Measurements from ENCODE around the gene VWA2. TPM values are rescaled to one million over a fixed set of nuclear protein-coding genes. Genes with fewer than 3 reads are reported as not detected.

VWA2 gene
- total RNA-seq, 1 experiment from 2014 or later, result 1.6 TPM

DNA sequence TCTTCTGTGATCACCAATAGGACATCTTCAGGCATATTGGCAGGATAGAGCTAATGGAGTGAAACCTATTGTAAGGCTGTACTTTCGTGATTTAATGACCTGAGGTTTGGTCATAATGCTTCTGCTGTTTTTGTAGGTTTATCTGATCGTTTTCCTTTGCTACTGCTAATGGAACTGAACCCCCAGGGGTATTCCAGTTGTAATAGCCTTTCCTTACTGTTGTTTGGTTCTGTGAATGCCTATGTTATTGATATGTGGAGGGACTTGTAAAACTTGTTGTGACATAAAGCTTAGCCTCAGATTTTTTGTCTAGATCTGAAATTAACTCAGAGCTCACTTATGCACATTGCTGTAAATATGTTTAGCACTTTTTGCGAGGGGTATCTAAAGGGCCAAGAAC lies 10.9 kb upstream of the VWA2 start:
- Histone ChIP-seq H2BK120ac (ENCODE audit: low read depth, low read length, poor library complexity, severe bottlenecking) (no peak overlapping the region), H2BK15ac (ENCODE audit: low read depth, low read length) (no peak overlapping the region), H2AFZ (ENCODE audit: low read length) (no peak overlapping the region), H3K14ac (ENCODE audit: insufficient read depth, low read length) (no peak overlapping the region), H2BK12ac (ENCODE audit: insufficient read length, low read depth, low read length) (no peak overlapping the region), H4K20me1 (ENCODE audit: control insufficient read depth, insufficient read depth, insufficient read length) (no peaks in the 10 kb centered on the region), H4K5ac (ENCODE audit: insufficient read length, low read depth, low read length) (no peak overlapping the region), H3T11ph (ENCODE audit: low read length) (no peak overlapping the region), H3K18ac (ENCODE audit: insufficient read length, low read depth, low read length) (no peak overlapping the region), H4K8ac (replicated peaks; ENCODE audit: insufficient read length, low read depth, low read length) (no peak overlapping the region), H3K9me3 (ENCODE audit: control insufficient read depth, low read depth, low read length) (no peaks in the 10 kb centered on the region), H3K27me3 (ENCODE audit: insufficient read depth, low read length) (no peaks in the 10 kb centered on the region), H3K79me1 (ENCODE audit: insufficient read depth, low read depth, low read length, poor library complexity, severe bottlenecking) (no peaks in the 10 kb centered on the region), H3K4ac (ENCODE audit: low read depth, low read length) (no peak overlapping the region), H2AK5ac (ENCODE audit: insufficient read length, low read length) (no peak overlapping the region), H3K4me2 (ENCODE audit: insufficient read depth, insufficient read length, low read length) (no peak overlapping the region), H3K27ac (ENCODE audit: insufficient read length, low read depth, low read length) (no peak overlapping the region), H3K9ac (ENCODE audit: extremely low read depth, insufficient read length, low read length) (no peak overlapping the region), H2BK5ac (ENCODE audit: insufficient read length, low read length) (no peak overlapping the region), H2BK20ac (ENCODE audit: low read depth, low read length, poor library complexity, severe bottlenecking) (no peak overlapping the region), H3K23me2 (ENCODE audit: insufficient read length, low read depth, low read length, poor library complexity, severe bottlenecking) (no peaks in the 10 kb centered on the region), H3K23ac (ENCODE audit: insufficient read length, low read depth, low read length) (no peak overlapping the region), H3K4me1 (ENCODE audit: insufficient read depth, low read length) (no peaks in the 10 kb centered on the region), H4K91ac (ENCODE audit: insufficient read length, low read depth, low read length) (no peak overlapping the region), H3K79me2 (ENCODE audit: insufficient read depth, low read length) (no peaks in the 10 kb centered on the region), H3K56ac (ENCODE audit: insufficient read length, low read depth, low read length) (no peak overlapping the region)
- Mint-ChIP-seq H3K4me3 (no peak overlapping the region), H3K27me3 (ENCODE audit: low read depth) (peaks cover 6% of the 10 kb centered on the region; the same call in 1 of the 2 replicates), H3K27ac (no peak overlapping the region), H3K9me3 (no peaks in the 10 kb centered on the region), H3K36me3 (ENCODE audit: insufficient read depth in 1 of 3, low read depth in 3 of 3) (no peaks in the 10 kb centered on the region), H3K4me1 (no peaks in the 10 kb centered on the region)
- WGBS (ENCODE audit: extremely low coverage, insufficient read length, low lambda C conversion rate), result no CpG with 5 or more reads among the region's 3 CpGs
- DNase-seq, result no peak
- TF ChIP-seq, protein P1, sequence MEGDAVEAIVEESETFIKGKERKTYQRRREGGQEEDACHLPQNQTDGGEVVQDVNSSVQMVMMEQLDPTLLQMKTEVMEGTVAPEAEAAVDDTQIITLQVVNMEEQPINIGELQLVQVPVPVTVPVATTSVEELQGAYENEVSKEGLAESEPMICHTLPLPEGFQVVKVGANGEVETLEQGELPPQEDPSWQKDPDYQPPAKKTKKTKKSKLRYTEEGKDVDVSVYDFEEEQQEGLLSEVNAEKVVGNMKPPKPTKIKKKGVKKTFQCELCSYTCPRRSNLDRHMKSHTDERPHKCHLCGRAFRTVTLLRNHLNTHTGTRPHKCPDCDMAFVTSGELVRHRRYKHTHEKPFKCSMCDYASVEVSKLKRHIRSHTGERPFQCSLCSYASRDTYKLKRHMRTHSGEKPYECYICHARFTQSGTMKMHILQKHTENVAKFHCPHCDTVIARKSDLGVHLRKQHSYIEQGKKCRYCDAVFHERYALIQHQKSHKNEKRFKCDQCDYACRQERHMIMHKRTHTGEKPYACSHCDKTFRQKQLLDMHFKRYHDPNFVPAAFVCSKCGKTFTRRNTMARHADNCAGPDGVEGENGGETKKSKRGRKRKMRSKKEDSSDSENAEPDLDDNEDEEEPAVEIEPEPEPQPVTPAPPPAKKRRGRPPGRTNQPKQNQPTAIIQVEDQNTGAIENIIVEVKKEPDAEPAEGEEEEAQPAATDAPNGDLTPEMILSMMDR (conservative IDR thresholded peaks at IDR 0.05), result no peak
